GM21825 (cell line): ENCODE data around the gene RPTOR.

Experiments
- ATAC-seq: cut with Tn5 transposase; IDR thresholded peaks from one replicate; pipeline ENCODE4 v1.9.1; 2021; ENCODE audit warnings: mild to moderate bottlenecking, moderate library complexity; ENCODE audit not compliant: unreplicated experiment

The RPTOR gene

GRCh38 chr17:80948019-80948975, 403.7 kb downstream of the RPTOR start:
- ATAC-seq, result no peak

DNA sequence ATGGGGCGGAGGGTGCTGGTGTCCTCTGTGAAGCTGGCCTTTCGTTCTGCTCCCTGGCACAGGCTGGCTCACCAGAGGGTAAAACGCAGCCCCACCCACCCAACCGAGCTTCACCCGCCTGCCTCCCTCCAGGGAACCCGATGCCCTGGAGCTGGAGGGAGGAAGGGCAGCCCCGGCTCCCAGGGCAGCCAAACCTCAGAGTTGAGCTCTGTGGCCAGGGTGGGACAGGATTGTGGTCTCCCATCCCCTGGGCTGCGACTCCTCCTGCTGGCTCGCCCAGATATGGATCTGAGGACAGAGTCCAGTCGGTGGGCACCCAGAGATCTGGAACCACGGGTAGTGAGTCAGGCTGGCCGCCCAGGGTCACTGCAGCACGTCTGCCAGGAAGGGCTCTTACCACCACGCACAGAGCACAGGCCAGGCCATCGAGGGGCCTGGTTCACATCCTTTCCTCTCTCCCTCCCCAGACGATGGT, 404.4 kb downstream of the RPTOR start:
- no peak for ATAC-seq

- no peak for ATAC-seq
Measured at GRCh38 chr17:80949451-80950421, 405.1 kb downstream of the RPTOR start.

DNA sequence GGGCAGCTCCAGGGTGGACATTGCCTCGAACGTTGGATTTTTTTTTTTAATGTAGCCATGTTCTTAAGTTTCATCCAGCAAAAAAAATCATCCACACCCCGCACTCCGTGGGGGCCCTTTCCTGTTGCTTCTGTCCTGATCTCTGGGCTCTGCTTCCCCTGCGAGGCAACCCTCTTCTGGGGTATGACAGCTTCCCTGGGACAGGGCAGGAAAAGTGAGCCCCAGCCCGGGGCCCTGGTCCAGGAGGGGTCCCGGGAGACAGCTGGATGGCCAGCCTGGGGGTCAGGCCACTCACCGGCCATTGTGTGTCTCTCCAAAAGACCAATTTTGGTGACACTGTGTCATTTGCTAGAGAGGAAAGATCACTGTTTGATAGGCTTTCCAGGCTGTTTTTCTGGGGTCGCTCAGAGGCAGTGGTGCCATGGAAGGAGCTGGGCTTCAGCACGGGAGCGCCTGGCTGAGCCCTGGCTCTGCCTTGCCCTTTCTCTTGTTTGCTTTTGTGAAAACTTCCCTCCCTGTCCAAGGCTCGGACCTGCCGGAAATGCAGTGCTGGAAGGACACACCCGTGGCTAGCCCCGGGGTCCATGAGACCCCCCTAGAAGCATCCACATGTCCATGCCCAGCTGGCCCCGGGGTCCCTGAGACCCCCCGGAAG, 406.0 kb downstream of the RPTOR start:
- no peak for ATAC-seq

DNA sequence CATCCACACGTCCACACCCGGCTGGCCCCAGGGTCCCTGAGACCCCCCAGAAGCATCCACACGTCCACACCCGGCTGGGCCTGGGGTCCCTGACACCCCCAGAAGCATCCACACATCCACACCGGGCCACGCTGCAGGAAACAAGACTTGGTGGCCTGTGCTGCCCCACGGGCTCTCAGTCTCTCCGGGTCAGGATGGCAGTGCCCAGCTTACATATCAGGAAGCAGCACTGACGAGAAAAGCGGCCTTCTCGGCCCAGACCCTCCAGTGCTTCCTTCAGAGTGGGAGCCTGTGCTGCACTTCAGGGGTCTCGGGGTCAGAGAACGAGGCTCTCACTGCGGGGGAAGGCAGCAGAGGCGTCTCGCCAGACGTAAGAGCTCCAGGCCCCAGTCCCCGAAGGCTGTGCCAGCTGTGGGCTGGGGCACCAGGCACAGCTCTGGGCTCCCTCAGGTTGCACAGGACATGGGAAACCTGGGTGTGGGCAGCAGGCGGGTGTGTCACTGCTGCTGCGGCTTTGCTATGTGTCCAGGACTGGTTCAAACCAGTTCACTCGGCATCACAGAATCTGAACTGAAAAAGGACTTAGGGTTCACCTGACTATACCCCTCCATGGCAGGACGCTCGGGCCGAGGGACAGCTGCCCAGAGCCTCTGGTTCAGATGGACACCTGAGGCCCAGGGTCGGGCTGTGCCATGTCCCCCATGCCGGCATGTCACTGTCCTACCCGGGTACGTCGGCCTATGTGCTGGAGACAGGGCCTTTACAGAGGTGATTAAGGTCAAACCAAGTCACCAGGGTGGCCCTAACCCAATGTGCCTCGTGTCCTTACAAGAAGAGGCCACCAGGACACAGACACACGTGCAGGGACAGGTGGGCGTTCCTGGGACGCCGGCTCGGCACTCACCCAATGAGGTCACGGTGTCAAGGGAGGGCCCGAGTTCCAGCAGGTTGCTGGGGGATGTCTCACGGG, 406.8 kb downstream of the RPTOR start:
- ATAC-seq, result no peak

- no peak for ATAC-seq
Measured at GRCh38 chr17:80952291-80952690, 407.7 kb downstream of the RPTOR start.

- no peak for ATAC-seq
Measured at GRCh38 chr17:80953471-80954315, 409.1 kb downstream of the RPTOR start.

- no peak for ATAC-seq
Measured at GRCh38 chr17:80955078-80955477, 410.4 kb downstream of the RPTOR start.

GRCh38 chr17:80955671-80956280, 411.1 kb downstream of the RPTOR start:
- no peak for ATAC-seq

GRCh38 chr17:80956321-80957190, 411.9 kb downstream of the RPTOR start:
- no peak for ATAC-seq

- ATAC-seq, result no peak
Measured at GRCh38 chr17:80957461-80957941, 412.9 kb downstream of the RPTOR start.

DNA sequence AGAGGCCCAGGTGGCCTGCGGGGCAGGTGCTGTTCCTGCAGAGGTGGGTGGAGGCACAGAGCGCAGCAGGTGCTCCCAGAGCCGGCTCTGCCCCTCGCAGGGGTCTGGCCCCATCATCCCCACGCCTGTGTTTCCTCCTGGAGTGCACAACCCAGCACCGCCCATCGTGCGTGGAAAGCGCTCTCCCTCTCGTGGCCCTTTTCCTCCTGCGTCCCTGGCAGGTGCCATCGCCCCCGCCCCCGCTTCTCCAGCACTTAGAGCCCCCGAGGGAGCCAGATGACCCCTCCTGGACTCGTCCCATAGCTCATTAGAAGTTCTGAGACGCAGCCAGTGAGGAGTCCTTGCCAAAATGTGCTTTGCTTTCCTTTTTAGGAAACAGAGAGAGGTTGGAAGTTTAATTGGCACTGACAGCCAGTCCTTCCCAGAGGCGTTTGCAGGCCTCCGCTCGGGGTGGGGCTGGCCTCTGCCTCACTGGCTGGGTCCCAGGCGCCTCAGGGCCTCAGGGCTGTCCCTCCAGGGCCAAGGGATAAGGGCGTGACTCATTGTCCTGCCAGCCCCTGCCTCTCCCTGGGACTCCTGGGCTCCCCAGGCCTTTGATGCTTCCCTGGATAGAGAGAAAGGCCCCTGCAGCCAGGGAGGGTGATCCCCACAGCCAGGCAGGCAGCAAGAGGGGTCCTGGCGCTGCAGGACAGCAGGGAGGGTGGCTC, 414.8 kb downstream of the RPTOR start:
- ATAC-seq, result no peak

DNA sequence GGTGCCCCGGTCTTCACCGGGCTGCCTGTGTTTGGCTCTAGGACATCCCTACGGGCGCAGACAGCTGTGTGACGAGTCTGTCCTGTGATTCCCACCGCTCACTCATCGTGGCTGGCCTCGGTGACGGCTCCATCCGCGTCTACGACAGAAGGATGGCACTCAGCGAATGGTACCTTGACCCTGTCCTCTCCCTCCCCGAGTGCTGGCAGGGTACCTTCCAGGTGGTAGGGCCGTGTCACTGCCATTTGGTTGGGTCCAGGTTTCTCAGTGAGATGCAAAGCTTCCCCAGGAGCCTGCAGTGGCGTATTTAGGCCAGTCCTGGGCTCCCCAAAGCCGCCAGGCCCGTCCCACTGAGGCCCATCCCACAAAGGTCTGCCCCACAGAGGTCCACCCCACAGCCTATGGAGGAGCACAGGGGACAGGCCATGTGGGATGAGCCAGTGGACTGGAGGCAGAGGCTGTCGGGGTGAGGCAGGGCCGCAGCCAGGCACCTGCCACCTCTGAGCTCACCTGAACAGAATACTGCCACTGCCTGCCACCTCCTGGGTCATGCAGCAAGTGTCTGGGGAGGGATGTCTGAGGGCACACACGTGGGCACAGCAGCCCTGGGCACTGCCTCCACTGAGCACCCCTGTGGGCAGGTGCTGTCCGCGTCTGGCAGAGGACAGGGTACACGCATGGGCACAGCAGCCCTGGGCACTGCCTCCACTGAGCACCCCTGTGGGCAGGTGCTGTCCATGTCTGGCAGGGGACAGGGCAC, 415.6 kb downstream of the RPTOR start:
- no peak for ATAC-seq

DNA sequence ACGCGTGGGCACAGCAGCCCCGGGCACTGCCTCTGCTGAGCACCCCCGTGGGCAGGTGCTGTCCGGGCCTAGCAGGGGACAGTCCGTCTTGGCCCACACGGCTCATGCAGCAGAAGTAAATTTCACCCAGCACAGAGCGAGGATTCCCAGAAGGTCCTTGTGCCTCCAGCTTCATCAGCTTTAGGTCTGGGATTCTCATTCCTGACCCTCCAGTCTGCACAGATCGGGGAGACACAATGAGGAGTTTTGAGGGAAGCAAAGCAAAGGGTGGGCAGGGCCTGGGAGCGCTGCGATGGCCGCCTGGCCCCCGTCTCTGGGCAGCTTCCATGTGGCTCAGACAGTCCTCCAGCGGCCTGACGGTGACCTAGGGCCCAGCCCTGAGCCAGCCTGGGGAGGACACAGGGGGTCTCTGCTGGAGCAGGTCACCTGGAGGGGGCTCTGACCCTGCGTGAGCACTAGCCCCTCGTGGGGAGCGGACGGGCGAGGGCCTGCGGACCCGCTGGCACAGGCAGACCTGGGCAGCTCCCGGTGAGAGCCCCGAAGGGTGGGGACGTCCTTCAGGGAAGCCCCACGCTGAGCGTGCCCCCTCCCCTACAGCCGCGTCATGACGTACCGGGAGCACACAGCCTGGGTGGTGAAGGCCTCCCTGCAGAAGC, 416.3 kb downstream of the RPTOR start:
- ATAC-seq, result no peak

DNA sequence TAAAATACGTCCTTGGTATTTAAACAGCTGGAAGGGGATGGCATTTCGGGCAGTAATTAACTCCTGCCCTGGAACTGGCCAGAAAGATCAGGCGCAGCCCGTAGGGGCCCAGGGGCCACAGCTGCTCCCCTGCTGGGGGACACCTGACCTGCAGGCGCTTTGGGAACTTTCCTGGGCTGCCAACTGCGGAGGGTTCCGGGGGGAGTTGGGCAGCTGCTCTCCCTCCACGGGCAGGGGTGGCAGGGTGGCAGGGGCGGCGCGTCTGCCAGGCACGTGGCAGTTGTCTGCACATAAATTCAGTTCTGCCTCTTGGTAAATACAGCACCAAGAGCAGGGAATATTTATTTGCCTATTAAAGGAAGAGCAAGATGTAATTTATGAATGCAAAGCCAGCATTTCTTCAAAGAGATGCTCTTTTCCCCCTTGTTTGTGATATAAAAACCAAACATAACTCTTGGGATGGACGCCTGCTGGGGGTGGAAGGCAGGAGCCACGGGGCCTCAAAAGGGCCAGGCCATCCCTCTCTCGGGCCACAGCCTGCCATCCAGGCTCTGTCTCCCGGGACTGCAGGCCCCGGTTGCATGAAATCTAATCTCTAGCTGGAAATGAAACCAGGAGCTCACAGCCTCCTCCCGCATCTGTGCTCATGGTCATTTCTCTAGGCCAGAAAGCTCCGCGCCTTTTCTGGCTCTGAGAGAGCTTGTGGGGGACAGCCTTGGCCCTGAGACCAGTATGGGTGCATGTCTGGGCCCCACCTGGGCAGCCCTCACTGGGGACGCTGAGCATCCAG, 417.1 kb downstream of the RPTOR start:
- no peak for ATAC-seq
